Measurements from ENCODE around the gene SSRP1. TPM values are rescaled to one million over a fixed set of nuclear protein-coding genes. Genes with fewer than 3 reads are reported as not detected.

The SSRP1 gene
- polyA plus RNA-seq, 1 donor from 2014 or later, result 84.7 TPM

GRCh38 chr11:57353852-57354251 is 18.2 kb upstream of the SSRP1 start:
- Histone ChIP-seq H3K9me3 (ENCODE audit: low read length) (no peaks in the 10 kb centered on the region), H3K9ac (ENCODE audit: low read length) (no peak overlapping the region), H2AFZ (ENCODE audit: low read depth, low read length) (no peak overlapping the region), H3K4me3 (ENCODE audit: low read length) (no peak overlapping the region), H3K27me3 (ENCODE audit: insufficient read depth, low read depth, low read length) (no peaks in the 10 kb centered on the region), H3K36me3 (ENCODE audit: insufficient read depth, low read length) (no peaks in the 10 kb centered on the region), H3K27ac (ENCODE audit: low read length) (no peak overlapping the region), H3K79me2 (replicated peaks; ENCODE audit: insufficient read depth, low read length) (no peaks in the 10 kb centered on the region), H3K4me2 (ENCODE audit: low read length) (no peak overlapping the region), H4K20me1 (ENCODE audit: insufficient read depth) (no peaks in the 10 kb centered on the region), H3K9me2 (ENCODE audit: insufficient read depth, low read length) (no peaks in the 10 kb centered on the region), H3F3A (ENCODE audit: insufficient read depth, low read length, poor library complexity, severe bottlenecking) (no peaks in the 10 kb centered on the region)
- no peak for TF ChIP-seq EP300 (conservative IDR thresholded peaks at IDR 0.05; ENCODE audit: poor library complexity, severe bottlenecking)

GRCh38 chr11:57353446-57353845 is 17.8 kb upstream of the SSRP1 start:
- no peaks in the 10 kb centered on the region for H3K9me2 ChIP-seq (ENCODE audit: insufficient read depth, low read length)
- no peak overlapping the region for H3K9ac ChIP-seq (ENCODE audit: low read length)
- H3K4me3 ChIP-seq (ENCODE audit: low read length), result no peak overlapping the region
- H3K79me2 ChIP-seq (replicated peaks; ENCODE audit: insufficient read depth, low read length), result no peaks in the 10 kb centered on the region
- no peaks in the 10 kb centered on the region for H3K9me3 ChIP-seq (ENCODE audit: low read length)
- H2AFZ ChIP-seq (ENCODE audit: low read depth, low read length), result no peak overlapping the region
- TF ChIP-seq EZH2 (IDR thresholded peaks at IDR 0.05; ENCODE audit: borderline replicate concordance, insufficient read depth, low read length, poor library complexity, severe bottlenecking) (no peak), POLR2AphosphoS5 (IDR thresholded peaks at IDR 0.05) (no peak)
- H3F3A ChIP-seq (ENCODE audit: insufficient read depth, low read length, poor library complexity, severe bottlenecking), result no peaks in the 10 kb centered on the region
- H3K27ac ChIP-seq (ENCODE audit: low read length), result no peak overlapping the region
- no peaks in the 10 kb centered on the region for H3K36me3 ChIP-seq (ENCODE audit: insufficient read depth, low read length)
- no peak overlapping the region for H3K4me2 ChIP-seq (ENCODE audit: low read length)
- H4K20me1 ChIP-seq (ENCODE audit: insufficient read depth), result no peaks in the 10 kb centered on the region
- H3K27me3 ChIP-seq (ENCODE audit: insufficient read depth, low read depth, low read length), result no peaks in the 10 kb centered on the region

DNA sequence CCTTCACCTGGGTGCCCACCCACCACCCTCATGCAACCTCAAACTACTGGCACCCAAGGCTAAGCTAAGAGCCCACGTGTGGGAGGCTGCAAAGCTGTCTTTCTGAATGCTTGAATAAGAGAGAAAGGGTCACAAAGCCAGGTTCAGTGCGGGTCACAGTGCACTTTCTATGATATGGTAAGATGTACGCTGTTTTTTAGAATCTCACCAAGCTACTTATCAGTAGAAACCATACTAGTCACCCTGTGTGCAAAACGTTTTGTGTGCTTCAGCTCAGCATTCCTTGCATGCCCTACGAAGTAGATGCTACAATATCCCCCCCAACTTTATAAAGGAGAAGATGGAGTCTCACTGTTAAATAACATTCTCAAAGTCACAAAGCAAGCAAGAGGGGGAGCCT is 17.3 kb upstream of the SSRP1 start:
- no peak overlapping the region for H3K4me2 ChIP-seq (ENCODE audit: low read length)
- no peak overlapping the region for H3K9ac ChIP-seq (ENCODE audit: low read length)
- no peak overlapping the region for H2AFZ ChIP-seq (ENCODE audit: low read depth, low read length)
- H3K9me2 ChIP-seq (ENCODE audit: insufficient read depth, low read length), result no peaks in the 10 kb centered on the region
- H3K9me3 ChIP-seq (ENCODE audit: low read length), result no peaks in the 10 kb centered on the region
- no peaks in the 10 kb centered on the region for H3K79me2 ChIP-seq (replicated peaks; ENCODE audit: insufficient read depth, low read length)
- H4K20me1 ChIP-seq (ENCODE audit: insufficient read depth), result no peaks in the 10 kb centered on the region
- TF ChIP-seq POLR2AphosphoS5 (IDR thresholded peaks at IDR 0.05), result no peak
- no peak for TF ChIP-seq EP300 (conservative IDR thresholded peaks at IDR 0.05; ENCODE audit: poor library complexity, severe bottlenecking)
- no peak for TF ChIP-seq TAF1 (IDR thresholded peaks at IDR 0.05; ENCODE audit: low read depth)
- H3K4me3 ChIP-seq (ENCODE audit: low read length), result no peak overlapping the region
- no peaks in the 10 kb centered on the region for H3F3A ChIP-seq (ENCODE audit: insufficient read depth, low read length, poor library complexity, severe bottlenecking)
- no peak overlapping the region for H3K27ac ChIP-seq (ENCODE audit: low read length)
- H3K36me3 ChIP-seq (ENCODE audit: insufficient read depth, low read length), result no peaks in the 10 kb centered on the region
- H3K27me3 ChIP-seq (ENCODE audit: insufficient read depth, low read depth, low read length), result no peaks in the 10 kb centered on the region

GRCh38 chr11:57349491-57350274 is 14.0 kb upstream of the SSRP1 start:
- H3K36me3 ChIP-seq (ENCODE audit: insufficient read depth, low read length), result no peaks in the 10 kb centered on the region
- no peak overlapping the region for H3K4me2 ChIP-seq (ENCODE audit: low read length)
- no peak overlapping the region for H3K4me3 ChIP-seq (ENCODE audit: low read length)
- no peaks in the 10 kb centered on the region for H3K79me2 ChIP-seq (replicated peaks; ENCODE audit: insufficient read depth, low read length)
- no peaks in the 10 kb centered on the region for H3F3A ChIP-seq (ENCODE audit: insufficient read depth, low read length, poor library complexity, severe bottlenecking)
- H3K27me3 ChIP-seq (ENCODE audit: insufficient read depth, low read depth, low read length), result no peaks in the 10 kb centered on the region
- no peak overlapping the region for H3K27ac ChIP-seq (ENCODE audit: low read length)
- no peaks in the 10 kb centered on the region for H3K9me2 ChIP-seq (ENCODE audit: insufficient read depth, low read length)
- H4K20me1 ChIP-seq (ENCODE audit: insufficient read depth), result no peaks in the 10 kb centered on the region
- no peak overlapping the region for H2AFZ ChIP-seq (ENCODE audit: low read depth, low read length)
- no peak for TF ChIP-seq MXI1 (conservative IDR thresholded peaks at IDR 0.05; ENCODE audit: poor library complexity, severe bottlenecking)
- TF ChIP-seq, protein P1, sequence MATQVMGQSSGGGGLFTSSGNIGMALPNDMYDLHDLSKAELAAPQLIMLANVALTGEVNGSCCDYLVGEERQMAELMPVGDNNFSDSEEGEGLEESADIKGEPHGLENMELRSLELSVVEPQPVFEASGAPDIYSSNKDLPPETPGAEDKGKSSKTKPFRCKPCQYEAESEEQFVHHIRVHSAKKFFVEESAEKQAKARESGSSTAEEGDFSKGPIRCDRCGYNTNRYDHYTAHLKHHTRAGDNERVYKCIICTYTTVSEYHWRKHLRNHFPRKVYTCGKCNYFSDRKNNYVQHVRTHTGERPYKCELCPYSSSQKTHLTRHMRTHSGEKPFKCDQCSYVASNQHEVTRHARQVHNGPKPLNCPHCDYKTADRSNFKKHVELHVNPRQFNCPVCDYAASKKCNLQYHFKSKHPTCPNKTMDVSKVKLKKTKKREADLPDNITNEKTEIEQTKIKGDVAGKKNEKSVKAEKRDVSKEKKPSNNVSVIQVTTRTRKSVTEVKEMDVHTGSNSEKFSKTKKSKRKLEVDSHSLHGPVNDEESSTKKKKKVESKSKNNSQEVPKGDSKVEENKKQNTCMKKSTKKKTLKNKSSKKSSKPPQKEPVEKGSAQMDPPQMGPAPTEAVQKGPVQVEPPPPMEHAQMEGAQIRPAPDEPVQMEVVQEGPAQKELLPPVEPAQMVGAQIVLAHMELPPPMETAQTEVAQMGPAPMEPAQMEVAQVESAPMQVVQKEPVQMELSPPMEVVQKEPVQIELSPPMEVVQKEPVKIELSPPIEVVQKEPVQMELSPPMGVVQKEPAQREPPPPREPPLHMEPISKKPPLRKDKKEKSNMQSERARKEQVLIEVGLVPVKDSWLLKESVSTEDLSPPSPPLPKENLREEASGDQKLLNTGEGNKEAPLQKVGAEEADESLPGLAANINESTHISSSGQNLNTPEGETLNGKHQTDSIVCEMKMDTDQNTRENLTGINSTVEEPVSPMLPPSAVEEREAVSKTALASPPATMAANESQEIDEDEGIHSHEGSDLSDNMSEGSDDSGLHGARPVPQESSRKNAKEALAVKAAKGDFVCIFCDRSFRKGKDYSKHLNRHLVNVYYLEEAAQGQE (IDR thresholded peaks at IDR 0.05; ENCODE audit: borderline replicate concordance), result no peak
- peak; percentile 56 for TF ChIP-seq CTCF (IDR thresholded peaks at IDR 0.05; ENCODE audit: poor library complexity, severe bottlenecking)
- H3K9me3 ChIP-seq (ENCODE audit: low read length), result no peaks in the 10 kb centered on the region
- no peak overlapping the region for H3K9ac ChIP-seq (ENCODE audit: low read length)

Measured in neural cell (in vitro differentiated cells).